Right lobe of liver (tissue), 6 donors: Measurements from ENCODE around the gene ASCL2. TPM values are rescaled to one million over a fixed set of nuclear protein-coding genes. Genes with fewer than 3 reads are reported as not detected.

Experiments
- ATAC-seq, 4 donors: fragments of 200-7000 bp; cut with Tn5 transposase; one replicate each; pipeline ENCODE4 v1.9.1; 2020; ENCODE audit warnings: mild to moderate bottlenecking in 4 of 4, moderate library complexity in 4 of 4
- DNase-seq, 3 donors: peaks; one replicate each; pipeline ENCODE4 v3.0.0-alpha.2; 2020
- H3K27ac ChIP-seq, 3 donors: fragments of 200-600 bp; one replicate each; pipeline ENCODE4 v1.8.0; 2022
- H3K27me3 ChIP-seq, 2 donors: fragments of 200-600 bp; one replicate each; pipeline ENCODE4 v1.8.0; 2022
- H3K36me3 ChIP-seq, 4 donors: fragments of 200-600 bp; sonication (generic) in 1 of 4; one replicate each; pipeline versions ENCODE4 v1.5.1 to v1.8.0; 2017 to 2022; ENCODE audit warnings: control low read depth in 1 of 4
- H3K4me1 ChIP-seq, 4 donors: fragments of 200-600 bp; sonication (generic) in 1 of 4; one replicate each; pipeline versions ENCODE4 v1.5.1 to v1.8.0; 2017 to 2022; ENCODE audit warnings: control low read depth in 1 of 4
- H3K4me3 ChIP-seq, 3 donors: fragments of 200-600 bp; one replicate each; pipeline ENCODE4 v1.8.0; 2022
- H3K9me3 ChIP-seq, 4 donors: fragments of 200-600 bp; sonication (generic) in 1 of 4; one replicate each; pipeline versions ENCODE4 v1.5.1 to v1.8.0; 2017 to 2022; ENCODE audit warnings: control low read depth in 1 of 4
- POLR2A ChIP-seq: fragments of 450-650 bp; IDR thresholded peaks from one replicate; pipeline ENCODE4 v1.6.1; 2017; ENCODE audit warnings: antibody characterized with exemption, mild to moderate bottlenecking
- whole genome bisulfite sequencing: methylation state at CpG from one replicate; pipeline ENCODE4 v1.1.6; 2018; ENCODE audit warnings: low coverage, low lambda C conversion rate; ENCODE audit not compliant: insufficient coverage; ENCODE audit errors: missing lambda C conversion rate; 5-methylcytosine and 5-hydroxymethylcytosine counted together
- intact Hi-C, 2 donors: fragments of 100-400 bp; cut with DNase I; formaldehyde crosslinking; loops; one replicate each; pipeline versions ENCODE4 v1.11.2 to v1.14.1; 2022
- total RNA-seq, 6 experiments: library from RNA; depleted of rRNA in 2 of 6; stranded (reverse); fragments of >200 nt in 2 of 6; fragmentation: NEBNext Ultra II Directional in 3 of 6; extraction: Animal tissue kit (Norgen Biotek cat#: 25700) in 3 of 6; gene quantifications; one replicate each; pipeline versions ENCODE4 v1.1.0 to v1.2.4, GENCODE V29; 2016 to 2023
- TF ChIP-seq, protein P1 (sequence below), 4 donors: fragments of 200-600 bp in 3 of 4; fragments of 450-650 bp in 1 of 4; IDR thresholded peaks; one replicate each; pipeline versions ENCODE4 v1.5.1 to v1.8.0; 2016 to 2022; ENCODE audit warnings: antibody characterized with exemption in 4 of 4, mild to moderate bottlenecking in 2 of 4
- donor health status: DM: no; HTN: yes; CAD: no.
- donor health status: DM: no; HTN: no; CAD: no.
- donor health status: DM: no; HTN: no; CAD: no.
- donor health status: DM: no; HTN: yes; CAD: no.
- donor health status: DM: no; HTN: yes; CAD: no.

The ASCL2 gene
- total RNA-seq, 6 experiments from 2014 or later: 0.42 to 0.81 (median 0.64) TPM

DNA sequence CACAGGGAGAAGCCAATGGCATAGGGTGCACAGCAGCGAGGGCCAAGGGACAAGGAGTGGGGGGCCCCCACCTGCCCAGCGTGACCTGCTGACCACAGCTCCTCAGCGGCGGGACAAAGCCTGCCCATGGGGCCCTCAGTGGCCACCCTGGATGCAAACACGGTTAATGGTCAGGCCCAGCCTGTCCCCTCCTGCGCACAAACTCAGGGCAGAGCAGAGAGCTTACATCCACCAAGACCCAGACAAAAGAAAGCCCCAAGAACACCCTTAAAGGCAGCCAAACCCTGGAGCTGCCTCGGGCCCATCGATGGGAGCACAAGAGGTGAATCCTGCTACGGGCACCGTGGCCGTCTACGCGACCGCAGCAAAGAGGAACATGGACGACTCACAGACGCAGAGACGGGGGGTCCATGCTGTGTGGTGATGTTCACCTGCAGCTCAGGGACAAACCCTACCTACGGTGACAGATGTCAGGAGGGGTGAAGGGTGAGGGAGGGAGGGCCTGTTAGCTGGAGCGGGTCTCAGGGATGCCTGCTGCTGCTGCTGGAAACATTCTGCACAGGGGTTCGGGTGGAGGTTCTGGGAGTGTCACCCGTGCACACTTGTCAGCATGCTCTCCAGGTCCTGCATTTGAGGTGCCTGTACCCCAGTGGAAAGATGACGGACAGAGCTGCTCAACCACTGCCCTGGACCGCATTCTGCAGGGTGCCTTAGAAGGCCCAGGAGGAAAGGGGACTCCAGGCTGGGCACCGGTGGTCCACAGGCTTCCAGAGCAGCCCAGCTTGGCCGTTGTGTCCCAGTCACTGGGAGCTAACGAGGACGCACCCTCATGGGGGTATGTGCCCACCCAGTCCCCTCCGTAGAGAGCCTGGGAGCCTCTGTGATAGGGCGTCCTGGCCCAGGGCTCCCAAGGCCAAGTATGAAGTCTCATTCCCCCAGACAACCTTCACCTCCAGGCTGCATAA lies 11.6 kb downstream of the ASCL2 start:
- ATAC-seq (no peak), DNase-seq (peak in 2 of 3 donors; percentile 8 to 45)
- TF ChIP-seq, protein P1, sequence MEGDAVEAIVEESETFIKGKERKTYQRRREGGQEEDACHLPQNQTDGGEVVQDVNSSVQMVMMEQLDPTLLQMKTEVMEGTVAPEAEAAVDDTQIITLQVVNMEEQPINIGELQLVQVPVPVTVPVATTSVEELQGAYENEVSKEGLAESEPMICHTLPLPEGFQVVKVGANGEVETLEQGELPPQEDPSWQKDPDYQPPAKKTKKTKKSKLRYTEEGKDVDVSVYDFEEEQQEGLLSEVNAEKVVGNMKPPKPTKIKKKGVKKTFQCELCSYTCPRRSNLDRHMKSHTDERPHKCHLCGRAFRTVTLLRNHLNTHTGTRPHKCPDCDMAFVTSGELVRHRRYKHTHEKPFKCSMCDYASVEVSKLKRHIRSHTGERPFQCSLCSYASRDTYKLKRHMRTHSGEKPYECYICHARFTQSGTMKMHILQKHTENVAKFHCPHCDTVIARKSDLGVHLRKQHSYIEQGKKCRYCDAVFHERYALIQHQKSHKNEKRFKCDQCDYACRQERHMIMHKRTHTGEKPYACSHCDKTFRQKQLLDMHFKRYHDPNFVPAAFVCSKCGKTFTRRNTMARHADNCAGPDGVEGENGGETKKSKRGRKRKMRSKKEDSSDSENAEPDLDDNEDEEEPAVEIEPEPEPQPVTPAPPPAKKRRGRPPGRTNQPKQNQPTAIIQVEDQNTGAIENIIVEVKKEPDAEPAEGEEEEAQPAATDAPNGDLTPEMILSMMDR (IDR thresholded peaks at IDR 0.05): no peak
- TF ChIP-seq POLR2A: no peak
- Histone ChIP-seq H3K4me1 (no peaks in the 10 kb centered on the region), H3K9me3 (no peaks in the 10 kb centered on the region), H3K36me3 (no peaks in the 10 kb centered on the region), H3K27ac (no peak overlapping the region), H3K27me3 (no peaks in the 10 kb centered on the region), H3K4me3 (no peak overlapping the region)
- WGBS: 82% methylated on average over 10 of the region's 29 CpGs
- intact Hi-C loops: no loop called here

GRCh38 chr11:2256951-2257700 lies 13.3 kb downstream of the ASCL2 start:
- H3K27me3 ChIP-seq: no peaks in the 10 kb centered on the region

DNA sequence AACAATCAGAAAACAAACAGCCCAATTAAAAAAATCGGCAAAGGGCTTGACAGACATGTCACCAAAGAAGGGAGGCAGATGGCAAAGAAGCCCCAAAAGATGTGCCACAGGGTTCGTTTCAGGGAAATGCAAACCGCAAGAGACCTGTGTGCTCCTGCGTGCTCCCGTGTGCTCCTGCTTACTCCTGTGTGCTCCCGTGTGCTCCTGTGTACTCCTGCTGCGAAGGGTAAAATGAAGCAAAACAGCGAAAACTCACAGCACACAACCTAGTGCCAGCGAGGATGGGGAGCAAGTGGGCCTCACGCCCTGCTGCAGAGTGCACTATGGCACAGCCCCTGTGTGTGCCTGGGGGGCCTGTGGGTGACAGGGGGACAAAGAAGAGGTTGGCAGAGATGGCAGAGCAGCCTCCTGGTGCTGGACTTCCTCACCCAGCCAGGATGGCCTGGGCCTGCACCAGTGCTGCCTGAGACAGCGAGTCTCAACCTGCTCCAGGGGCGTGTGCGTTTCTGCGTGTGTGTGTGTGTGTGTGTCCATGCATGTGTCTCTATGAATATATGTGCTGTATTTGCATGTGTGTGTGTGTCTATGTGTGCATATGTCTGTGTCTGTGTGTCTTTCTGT lies 14.0 kb downstream of the ASCL2 start:
- DNase-seq (no peak), ATAC-seq (no peak)
- intact Hi-C loops: no loop called here
- H3K27ac ChIP-seq: no peak overlapping the region
- 57% methylated on average over 2 of the region's 14 CpGs for WGBS
- H3K36me3 ChIP-seq: no peaks in the 10 kb centered on the region
- TF ChIP-seq, protein P1 (IDR thresholded peaks at IDR 0.05): no peak
- TF ChIP-seq POLR2A: no peak
- H3K4me3 ChIP-seq: no peak overlapping the region
- H3K4me1 ChIP-seq: no peaks in the 10 kb centered on the region
- H3K9me3 ChIP-seq: no peaks in the 10 kb centered on the region
- H3K27me3 ChIP-seq: no peaks in the 10 kb centered on the region

More at GRCh38 chr11:2256951-2257700, 13.3 kb downstream of the ASCL2 start:
- H3K4me1 ChIP-seq: no peaks in the 10 kb centered on the region
- TF ChIP-seq, protein P1 (IDR thresholded peaks at IDR 0.05): no peak
- no peak for TF ChIP-seq POLR2A
- H3K36me3 ChIP-seq: no peaks in the 10 kb centered on the region
- no peak overlapping the region for H3K27ac ChIP-seq
- no peak overlapping the region for H3K4me3 ChIP-seq
- ATAC-seq (no peak), DNase-seq (peak in 2 of 3 donors; percentile 17 to 37)
- intact Hi-C loops: no loop called here
- WGBS: 100% methylated on average over 3 of the region's 31 CpGs
- no peaks in the 10 kb centered on the region for H3K9me3 ChIP-seq

- no peak for ATAC-seq
- WGBS: 77% methylated on average over 6 of the region's 6 CpGs
- intact Hi-C loops: no loop called here
Observed at GRCh38 chr11:2252018-2252417, 18.4 kb downstream of the ASCL2 start.

More at GRCh38 chr11:2252018-2252417, 18.4 kb downstream of the ASCL2 start:
- TF ChIP-seq POLR2A: no peak
- TF ChIP-seq, protein P1 (IDR thresholded peaks at IDR 0.05): no peak
- Histone ChIP-seq H3K36me3 (no peaks in the 10 kb centered on the region), H3K9me3 (no peaks in the 10 kb centered on the region), H3K27ac (no peak overlapping the region), H3K27me3 (no peaks in the 10 kb centered on the region), H3K4me1 (no peaks in the 10 kb centered on the region), H3K4me3 (no peak overlapping the region)
- no peak for DNase-seq
